Activated CD4-positive, CD25-positive, alpha-beta regulatory T cell treated with anti-CD3 and anti-CD28 coated beads, Interleukin-2, amount 50 U/mL, for 72 hours (primary cell): ENCODE data around the gene PSENEN.
"Not testable (repeated sequence)": the region's sequence is repeated elsewhere in the genome, so short reads cannot be mapped to it uniquely, and the experiment has no call there.

ENCODE experiments used
- DNase-seq: peaks from one replicate; pipeline ENCODE4 v3.0.0; 2021

PSENEN gene

GRCh38 chr19:35718345-35719041 lies 27.0 kb upstream of the PSENEN start:
- DNase-seq, result peak; percentile 59

DNA sequence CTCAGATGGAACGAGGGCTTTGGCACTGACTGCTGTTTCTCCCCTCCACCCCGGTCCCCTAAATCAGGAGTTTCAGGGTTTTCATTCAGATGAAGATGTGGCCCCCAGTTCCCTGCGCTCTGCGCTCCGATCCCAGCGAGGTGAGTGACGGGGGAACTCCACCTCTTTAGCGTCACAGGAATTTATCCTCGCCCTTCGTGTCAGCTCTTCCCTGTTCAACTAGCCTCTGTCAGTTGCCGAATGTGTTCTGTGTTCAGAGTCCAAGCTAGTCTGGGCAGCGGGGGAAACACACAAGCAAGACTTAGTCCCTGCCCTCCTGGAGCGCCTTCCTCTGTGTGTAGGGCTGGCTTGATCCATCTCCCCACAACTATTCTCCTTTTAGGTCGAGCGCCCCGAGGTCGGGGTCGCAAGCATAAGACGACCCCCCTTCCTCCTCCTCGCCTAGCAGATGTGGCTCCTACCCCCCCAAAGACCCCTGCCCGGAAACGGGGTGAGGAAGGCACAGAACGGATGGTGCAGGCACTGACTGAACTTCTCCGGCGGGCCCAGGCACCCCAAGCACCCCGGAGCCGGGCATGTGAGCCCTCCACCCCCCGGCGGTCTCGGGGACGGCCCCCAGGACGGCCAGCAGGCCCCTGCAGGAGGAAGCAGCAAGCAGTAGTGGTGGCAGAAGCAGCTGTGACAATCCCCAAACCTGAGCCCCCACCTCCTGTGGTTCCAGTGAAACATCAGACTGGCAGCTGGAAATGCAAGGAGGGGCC lies 25.9 kb upstream of the PSENEN start:
- no peak for DNase-seq

- DNase-seq, result no peak
Measured at GRCh38 chr19:35720163-35720524, 25.3 kb upstream of the PSENEN start.

GRCh38 chr19:35720648-35721047 lies 24.8 kb upstream of the PSENEN start:
- DNase-seq, result no peak

- DNase-seq, result no peak
Measured at GRCh38 chr19:35721374-35721773, 24.1 kb upstream of the PSENEN start.

GRCh38 chr19:35722461-35722860 lies 23.0 kb upstream of the PSENEN start:
- DNase-seq, result no peak

DNA sequence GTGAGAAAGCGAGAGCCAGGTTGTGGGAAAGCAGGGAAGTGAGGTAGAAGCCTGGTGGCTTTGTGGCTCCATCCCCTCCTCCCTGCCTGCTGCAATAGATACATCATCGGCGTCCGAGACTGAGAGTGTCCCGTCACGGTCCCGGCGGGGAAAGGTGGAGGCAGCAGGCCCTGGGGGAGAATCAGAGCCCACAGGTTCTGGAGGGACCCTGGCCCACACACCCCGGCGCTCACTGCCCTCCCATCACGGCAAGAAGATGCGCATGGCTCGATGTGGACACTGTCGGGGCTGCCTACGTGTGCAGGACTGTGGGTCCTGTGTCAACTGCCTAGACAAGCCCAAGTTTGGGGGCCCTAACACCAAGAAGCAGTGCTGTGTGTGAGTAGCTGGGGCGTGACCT lies 22.6 kb upstream of the PSENEN start:
- no peak for DNase-seq

DNA sequence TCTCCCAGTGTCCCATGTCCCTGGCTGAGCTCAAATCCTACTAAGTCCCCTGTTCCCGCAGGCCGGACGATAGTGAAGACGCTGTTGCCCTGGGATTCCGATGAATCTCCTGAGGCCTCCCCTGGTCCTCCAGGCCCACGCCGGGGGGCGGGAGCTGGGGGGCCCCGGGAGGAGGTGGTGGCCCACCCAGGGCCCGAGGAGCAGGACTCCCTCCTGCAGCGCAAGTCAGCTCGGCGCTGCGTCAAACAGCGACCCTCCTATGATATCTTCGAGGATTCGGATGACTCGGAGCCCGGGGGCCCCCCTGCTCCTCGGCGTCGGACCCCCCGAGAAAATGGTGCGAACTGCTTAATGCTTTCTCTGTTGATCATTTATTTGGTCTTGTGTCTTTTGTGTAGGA lies 21.8 kb upstream of the PSENEN start:
- no peak for DNase-seq

GRCh38 chr19:35724132-35724531 lies 21.3 kb upstream of the PSENEN start:
- not testable (repeated sequence) for DNase-seq

GRCh38 chr19:35724560-35724959 lies 20.9 kb upstream of the PSENEN start:
- DNase-seq, result no peak

- DNase-seq, result no peak
Measured at GRCh38 chr19:35725216-35725861, 20.1 kb upstream of the PSENEN start.

GRCh38 chr19:35727053-35727955 lies 18.1 kb upstream of the PSENEN start:
- no peak for DNase-seq

- no peak for DNase-seq
Measured at GRCh38 chr19:35727956-35728706, 17.3 kb upstream of the PSENEN start.

GRCh38 chr19:35729021-35729420 lies 16.4 kb upstream of the PSENEN start:
- DNase-seq, result no peak

- no peak for DNase-seq
Measured at GRCh38 chr19:35729763-35730162, 15.7 kb upstream of the PSENEN start.

GRCh38 chr19:35730326-35730725 lies 15.1 kb upstream of the PSENEN start:
- DNase-seq, result no peak

DNA sequence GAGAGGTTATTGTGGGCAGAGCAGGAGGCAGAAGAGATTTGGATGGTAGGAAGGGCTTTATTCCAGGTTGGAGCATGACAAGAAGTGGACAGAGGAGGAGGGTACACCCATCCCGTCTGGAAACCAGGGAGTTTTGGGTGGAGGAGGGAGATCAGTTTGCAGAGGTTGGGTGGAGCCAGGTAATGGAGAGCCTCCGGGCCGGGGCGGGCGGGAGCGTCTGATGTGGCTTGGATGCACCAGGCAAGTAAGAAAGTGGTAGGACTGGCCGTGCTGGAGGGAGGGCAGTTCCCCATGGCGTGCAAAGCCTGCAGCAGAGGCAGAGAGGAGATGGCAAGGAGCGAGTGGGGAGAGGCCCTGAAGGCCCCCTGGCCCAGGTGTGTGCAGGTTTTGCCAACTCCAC lies 14.1 kb upstream of the PSENEN start:
- no peak for DNase-seq

- no peak for DNase-seq
Measured at GRCh38 chr19:35731779-35732405, 13.6 kb upstream of the PSENEN start.

DNA sequence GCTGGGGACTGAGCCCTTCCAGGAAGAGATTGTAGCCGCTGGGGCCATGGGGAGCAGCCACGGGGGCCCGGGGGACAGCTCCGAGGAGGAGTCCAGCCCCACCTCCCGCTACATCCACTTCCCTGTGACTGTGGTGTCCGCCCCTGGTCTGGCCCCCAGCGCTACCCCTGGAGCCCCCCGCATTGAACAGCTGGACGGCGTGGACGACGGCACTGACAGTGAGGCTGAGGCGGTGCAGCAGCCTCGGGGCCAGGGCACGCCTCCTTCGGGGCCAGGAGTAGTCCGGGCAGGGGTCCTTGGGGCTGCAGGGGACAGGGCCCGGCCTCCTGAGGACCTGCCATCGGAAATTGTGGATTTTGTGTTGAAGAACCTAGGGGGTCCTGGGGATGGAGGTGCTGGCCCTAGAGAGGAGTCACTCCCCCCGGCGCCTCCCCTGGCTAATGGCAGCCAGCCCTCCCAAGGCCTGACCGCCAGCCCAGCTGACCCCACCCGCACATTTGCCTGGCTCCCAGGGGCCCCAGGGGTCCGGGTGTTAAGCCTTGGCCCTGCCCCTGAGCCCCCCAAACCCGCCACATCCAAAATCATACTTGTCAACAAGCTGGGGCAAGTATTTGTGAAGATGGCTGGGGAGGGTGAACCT lies 12.8 kb upstream of the PSENEN start:
- DNase-seq, result no peak

GRCh38 chr19:35733180-35734125 lies 12.0 kb upstream of the PSENEN start:
- no peak for DNase-seq
